SK-N-SH (cell line): ENCODE measurements around the gene BMPR1A. TPM values are rescaled to one million over a fixed set of nuclear protein-coding genes. Genes with fewer than 3 reads are reported as not detected.

Source experiments
- CTCF ChIA-PET: fragments of 300-600, 350-600 bp; formaldehyde crosslinking; extraction: SDS; loops from one replicate; lab custom pipeline; 2021; lab: Yijun Ruan, JAX
- POLR2A ChIA-PET: fragments of 350-600 bp; sonication (Branson Sonifier 250); formaldehyde crosslinking; extraction: SDS; loops from one replicate; lab custom pipeline; 2020; ENCODE audit warnings: antibody characterized with exemption, inconsistent platforms; lab: Yijun Ruan, JAX
- DNase-seq: peaks from one replicate; pipeline ENCODE4 v3.0.0; 2012
- H2AFZ ChIP-seq: fragments of 200-600 bp; sonication (generic); 2 replicates; pipeline ENCODE4 v1.8.1; 2016; ENCODE audit warnings: antibody characterized with exemption, mild to moderate bottlenecking, low read depth
- H3F3A ChIP-seq: fragments of 200-600 bp; sonication (generic); replicated peaks from 2 replicates; pipeline ENCODE3; 2016; ENCODE audit warnings: antibody characterized with exemption, mild to moderate bottlenecking; ENCODE audit not compliant: insufficient read depth
- H3K27ac ChIP-seq, 2 experiments: fragments of 200-500 bp in 1 of 2; fragments of 200-600 bp in 1 of 2; sonication (Bioruptor generic) in 1 of 2; sonication (generic), shearing (Covaris generic) in 1 of 2; 2 replicates each; pipeline versions ENCODE4 v1.5.1 to v1.6.1; 2014 to 2016; ENCODE audit warnings: low read depth in 2 of 2, inconsistent platforms in 1 of 2, low read length in 1 of 2, mild to moderate bottlenecking in 1 of 2, mixed read lengths in 1 of 2
- H3K27me3 ChIP-seq: fragments of 200-600 bp; sonication (generic), shearing (Covaris generic); 2 replicates; pipeline ENCODE4 v1.6.1; 2016; ENCODE audit warnings: mixed run types; ENCODE audit not compliant: insufficient read depth
- H3K36me3 ChIP-seq, 2 experiments: fragments of 200-500 bp in 1 of 2; fragments of 200-600 bp in 1 of 2; sonication (Bioruptor generic) in 1 of 2; sonication (generic) in 1 of 2; replicated peaks in 1 of 2; 2 replicates each; pipeline versions ENCODE3 to v1.5.1; 2014 to 2016; ENCODE audit warnings: low read length in 1 of 2, mild to moderate bottlenecking in 1 of 2; ENCODE audit not compliant: insufficient read depth in 2 of 2, control insufficient read depth in 1 of 2
- H3K4me1 ChIP-seq, 2 experiments: fragments of 200-500 bp in 1 of 2; fragments of 200-600 bp in 1 of 2; sonication (Bioruptor generic) in 1 of 2; sonication (generic), shearing (Covaris generic) in 1 of 2; 2 replicates each; pipeline versions ENCODE4 v1.5.1 to v1.6.1; 2014 to 2016; ENCODE audit warnings: low read depth in 1 of 2, low read length in 1 of 2, mixed run types in 1 of 2; ENCODE audit not compliant: insufficient read depth in 2 of 2, control insufficient read depth in 1 of 2
- H3K4me2 ChIP-seq: fragments of 200-600 bp; sonication (generic), shearing (Covaris generic); 2 replicates; pipeline ENCODE4 v1.6.1; 2017; ENCODE audit warnings: mixed run types
- H3K4me3 ChIP-seq, 2 experiments: fragments of 200-500 bp in 1 of 2; fragments of 200-600 bp in 1 of 2; sonication (Bioruptor generic) in 1 of 2; sonication (generic), shearing (Covaris generic) in 1 of 2; 2 replicates each; pipeline versions ENCODE4 v1.5.1 to v1.8.1; 2014 to 2016; ENCODE audit warnings: low read depth in 2 of 2, inconsistent platforms in 1 of 2, low read length in 1 of 2, mild to moderate bottlenecking in 1 of 2, mixed read lengths in 1 of 2, moderate library complexity in 1 of 2
- H3K79me2 ChIP-seq: fragments of 200-600 bp; sonication (generic); 2 replicates; pipeline ENCODE4 v1.8.1; 2017; ENCODE audit warnings: mild to moderate bottlenecking; ENCODE audit not compliant: insufficient read depth
- H3K9ac ChIP-seq: fragments of 200-600 bp; sonication (generic); 2 replicates; pipeline ENCODE4 v1.6.1; 2017; ENCODE audit warnings: mixed run types
- H3K9me2 ChIP-seq: fragments of 200-600 bp; sonication (generic); 2 replicates; pipeline ENCODE4 v1.6.1; 2017; ENCODE audit warnings: mixed run types
- H3K9me3 ChIP-seq: fragments of 200-600 bp; sonication (generic); 2 replicates; pipeline ENCODE4 v1.6.1; 2017; ENCODE audit warnings: mixed run types, mild to moderate bottlenecking, moderate library complexity
- H4K20me1 ChIP-seq: fragments of 200-600 bp; sonication (generic); 2 replicates; pipeline ENCODE4 v1.6.1; 2017; ENCODE audit warnings: mild to moderate bottlenecking, mixed run types; ENCODE audit not compliant: insufficient read depth
- EP300 ChIP-seq, 2 experiments: IDR thresholded peaks; 2 replicates each; pipeline versions ENCODE4 v1.4.0 to v1.6.1; 2012; ENCODE audit warnings: borderline replicate concordance in 1 of 2, low read depth in 1 of 2, low read length in 1 of 2
- EZH2phosphoT487 ChIP-seq: fragments of 200-600 bp; sonication (generic); IDR thresholded peaks from 2 replicates; pipeline ENCODE4 v1.6.1; 2017; ENCODE audit warnings: low read depth, mixed run types, mild to moderate bottlenecking, antibody characterized with exemption, moderate library complexity, borderline replicate concordance
- GATA2 ChIP-seq: sonication (generic); formaldehyde crosslinking; IDR thresholded peaks from 2 replicates; pipeline ENCODE4 v1.5.0; 2020; ENCODE audit warnings: mild to moderate bottlenecking, missing genetic modification reagents
- JUND ChIP-seq: IDR thresholded peaks from 2 replicates; pipeline ENCODE4 v1.4.0; 2012
- MXI1 ChIP-seq: IDR thresholded peaks from 2 replicates; pipeline ENCODE4 v1.6.1; 2012; ENCODE audit warnings: mild to moderate bottlenecking, low read depth, low read length, improper control_type of control experiment
- NRF1 ChIP-seq: IDR thresholded peaks from 2 replicates; pipeline ENCODE4 v1.6.1; 2012; ENCODE audit warnings: low read depth, mild to moderate bottlenecking, low read length
- PBX3 ChIP-seq: IDR thresholded peaks from 2 replicates; pipeline ENCODE4; 2012
- RAD21 ChIP-seq: IDR thresholded peaks from 2 replicates; pipeline ENCODE4 v1.6.1; 2012; ENCODE audit warnings: mild to moderate bottlenecking, low read length
- RCOR1 ChIP-seq: fragments of 150-350 bp; IDR thresholded peaks from 2 replicates; pipeline ENCODE4 v1.6.1; 2017; ENCODE audit warnings: antibody characterized with exemption, low read length
- REST ChIP-seq: IDR thresholded peaks from 2 replicates; pipeline ENCODE4 v1.6.1; 2012; ENCODE audit warnings: mild to moderate bottlenecking, low read depth, low read length, moderate library complexity
- RXRA ChIP-seq: IDR thresholded peaks from 2 replicates; pipeline ENCODE4 v1.4.0; 2012; ENCODE audit warnings: low read depth, mild to moderate bottlenecking, borderline replicate concordance
- SIN3A ChIP-seq: IDR thresholded peaks from 2 replicates; pipeline ENCODE4 v1.6.1; 2012; ENCODE audit warnings: low read depth, mild to moderate bottlenecking, low read length, moderate library complexity, borderline replicate concordance
- SMC3 ChIP-seq: IDR thresholded peaks from 2 replicates; pipeline ENCODE4 v1.6.1; 2012; ENCODE audit warnings: low read depth, low read length, improper control_type of control experiment
- TCF12 ChIP-seq: IDR thresholded peaks from 2 replicates; pipeline ENCODE4 v1.4.0; 2012
- TEAD4 ChIP-seq: IDR thresholded peaks from 2 replicates; pipeline ENCODE4 v1.4.0; 2012; ENCODE audit warnings: mild to moderate bottlenecking, borderline replicate concordance; ENCODE audit not compliant: insufficient read depth
- ZBTB33 ChIP-seq: IDR thresholded peaks from 2 replicates; pipeline ENCODE4 v1.4.0; 2012; ENCODE audit warnings: low read depth, borderline replicate concordance
- WGBS: methylation state at CpG from one replicate; pipeline ENCODE4 v1.1.6; 2017; ENCODE audit warnings: low lambda C conversion rate; 5-methylcytosine and 5-hydroxymethylcytosine counted together
- polyA plus RNA-seq, 3 experiments: library from polyadenylated mRNA; depleted of rRNA; stranded (reverse); fragments of >200 nt; gene quantifications; 2 replicates each; pipeline ENCODE4 v1.2.3, GENCODE V29; 2012
- TF ChIP-seq, protein P1 (sequence below): IDR thresholded peaks from 2 replicates; pipeline ENCODE4 v1.4.0; 2012; ENCODE audit warnings: low read depth

The BMPR1A gene
- polyA plus RNA-seq, 1 of the 3 experiments (the other 2 are of a cell fraction) = 12.7 TPM

- no peak for DNase-seq
- POLR2A ChIA-PET = no interaction called here
- Histone ChIP-seq H4K20me1 (no peaks in the 10 kb centered on the region), H3K4me1 (no peaks in the 10 kb centered on the region; a peak in 1 of 4 replicates), H3K9me3 (no peaks in the 10 kb centered on the region), H3K79me2 (peaks cover 13% of the 10 kb centered on the region; the same call in 1 of the 2 replicates), H3K27me3 (no peaks in the 10 kb centered on the region), H3K4me2 (no peak overlapping the region), H3K9ac (no peak overlapping the region), H3K9me2 (no peaks in the 10 kb centered on the region), H3K27ac (no peak overlapping the region), H3K4me3 (no peak overlapping the region), H3K36me3 (peaks cover 8 to 32% of the 10 kb centered on the region in 2 experiments), H2AFZ (no peak overlapping the region), H3F3A (no peaks in the 10 kb centered on the region)
- CTCF ChIA-PET = no interaction called here
- 92% methylated on average over 4 of the region's 4 CpGs for WGBS
- no peak for TF ChIP-seq RCOR1
- TF ChIP-seq EP300 (IDR thresholded peaks at IDR 0.05; ENCODE audit: borderline replicate concordance in 1 of 2, low read depth in 1 of 2, low read length in 1 of 2) = no peak
- no peak for TF ChIP-seq EZH2phosphoT487
- TF ChIP-seq REST = no peak
- no peak for TF ChIP-seq NRF1
- TF ChIP-seq, protein P1, sequence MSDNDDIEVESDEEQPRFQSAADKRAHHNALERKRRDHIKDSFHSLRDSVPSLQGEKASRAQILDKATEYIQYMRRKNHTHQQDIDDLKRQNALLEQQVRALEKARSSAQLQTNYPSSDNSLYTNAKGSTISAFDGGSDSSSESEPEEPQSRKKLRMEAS = no peak
- no peak for TF ChIP-seq RXRA
- TF ChIP-seq JUND = no peak
- no peak for TF ChIP-seq ZBTB33
- TF ChIP-seq SMC3 = no peak
- no peak for TF ChIP-seq RAD21
- no peak for TF ChIP-seq TEAD4
- TF ChIP-seq TCF12 = no peak
- TF ChIP-seq GATA2 = no peak
- TF ChIP-seq MXI1 = no peak
- TF ChIP-seq SIN3A = no peak
- no peak for TF ChIP-seq PBX3
Measured at GRCh38 chr10:86849181-86849894, 92.9 kb downstream of the BMPR1A start.
